Hippocampal formation (tissue), 2 donors: ENCODE measurements around the gene FAM185A.
"Not testable (repeated sequence)": the region's sequence is repeated elsewhere in the genome, so short reads cannot be mapped to it uniquely, and the experiment has no call there.

ENCODE experiments used
- DNase-seq, 2 donors: peaks; one replicate each; lab custom pipeline; 2025; lab: John Stamatoyannopoulos, UW

FAM185A gene

DNA sequence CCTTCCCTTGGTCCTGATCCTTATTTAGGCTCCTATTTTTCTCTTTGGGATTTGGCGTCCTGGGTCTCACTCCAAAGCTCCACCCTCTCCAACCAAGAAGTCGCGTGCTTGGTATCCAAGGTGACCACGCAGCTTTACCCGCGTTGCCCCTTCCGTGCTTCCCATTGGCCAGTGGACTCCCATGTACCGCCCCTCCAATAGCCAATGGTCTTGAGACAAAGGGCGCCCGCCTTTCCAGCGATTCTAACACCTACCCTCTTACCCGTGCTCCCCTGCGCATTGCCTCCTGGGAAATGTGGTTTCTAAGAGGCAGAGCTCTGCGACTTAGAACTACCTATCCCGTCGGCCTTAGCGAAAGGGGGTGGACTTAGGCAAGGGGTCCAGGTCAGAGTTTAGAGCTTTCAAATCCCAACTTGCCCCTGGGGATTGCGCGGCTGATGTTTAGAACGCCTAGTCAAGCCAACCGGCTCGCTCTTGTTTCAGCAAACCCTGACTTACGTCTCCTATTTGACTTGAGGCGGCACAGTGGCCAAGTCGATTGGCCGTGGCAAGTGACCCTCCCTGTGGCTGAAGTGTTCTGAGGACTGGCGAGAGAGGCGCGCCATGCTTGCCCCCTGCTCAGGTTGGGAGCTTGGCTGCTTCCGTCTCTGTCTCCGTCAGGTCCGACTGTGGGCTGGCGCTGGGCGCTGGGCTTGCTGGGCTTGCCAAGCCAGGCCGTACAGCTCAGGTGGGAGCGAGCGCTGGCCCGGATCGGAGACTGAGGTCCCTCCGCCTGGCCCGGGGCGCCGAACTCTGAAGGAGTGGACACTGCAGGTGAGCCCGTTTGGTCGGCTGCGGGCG lies at the start of gene FAM185A:
Gene FAM185A (plus strand): TSS at position 395 of the 840 bp plus-strand sequence. CDS start 209 bp downstream, at position 604.
- DNase-seq: peak; percentile 98 to 100

DNA sequence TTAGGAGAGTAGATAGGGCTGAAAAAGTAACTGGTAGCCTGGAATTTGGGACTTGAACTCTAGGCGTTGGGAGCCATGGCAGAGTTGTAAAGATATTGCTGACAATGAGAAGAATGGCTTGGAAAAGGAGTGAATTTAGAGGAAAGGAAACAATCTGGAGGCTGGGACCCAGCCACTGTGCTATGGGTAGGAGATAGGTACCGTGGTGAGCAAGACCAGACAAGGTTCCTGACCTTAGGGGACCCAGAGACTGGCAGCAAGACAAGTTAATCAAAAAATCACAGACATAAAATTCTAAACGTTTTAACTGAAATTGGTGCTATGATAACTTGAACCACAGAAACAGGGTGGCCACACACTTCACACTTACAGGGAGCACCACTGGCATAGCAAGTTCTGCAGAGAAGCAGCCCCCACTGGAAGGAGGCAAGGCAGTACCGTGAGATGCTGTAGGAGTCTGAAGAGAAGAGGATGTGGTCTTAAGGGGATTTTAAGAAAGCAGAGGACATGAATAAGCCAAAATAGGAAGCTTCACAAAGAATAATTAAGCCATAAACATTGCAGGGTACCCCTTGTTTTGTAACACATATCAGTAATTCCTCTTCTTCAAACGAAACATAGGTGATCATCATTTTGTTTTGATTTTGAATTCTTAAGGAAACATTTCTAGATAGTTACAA lies 35.6 kb upstream of the FAM185A start:
- not testable (repeated sequence) for DNase-seq

DNA sequence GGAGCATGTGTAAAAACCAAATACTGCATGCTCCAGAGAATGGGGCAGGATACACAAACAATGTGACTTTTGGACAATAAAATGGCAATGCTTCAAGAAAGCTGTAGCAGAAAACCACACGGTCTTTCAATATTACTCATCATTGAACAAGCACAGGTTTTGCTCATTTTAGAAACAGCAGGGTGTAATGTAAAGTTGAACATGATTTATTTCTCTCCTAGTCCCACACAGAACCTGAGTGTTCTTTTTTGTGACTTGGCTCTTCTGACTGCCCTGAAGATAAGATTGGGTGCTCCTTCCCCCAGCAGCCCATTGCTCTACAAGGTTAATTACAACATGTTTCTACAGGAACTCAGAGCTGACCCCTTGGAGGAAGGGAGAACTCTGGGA lies 35.1 kb upstream of the FAM185A start:
- DNase-seq: not testable (repeated sequence)

DNA sequence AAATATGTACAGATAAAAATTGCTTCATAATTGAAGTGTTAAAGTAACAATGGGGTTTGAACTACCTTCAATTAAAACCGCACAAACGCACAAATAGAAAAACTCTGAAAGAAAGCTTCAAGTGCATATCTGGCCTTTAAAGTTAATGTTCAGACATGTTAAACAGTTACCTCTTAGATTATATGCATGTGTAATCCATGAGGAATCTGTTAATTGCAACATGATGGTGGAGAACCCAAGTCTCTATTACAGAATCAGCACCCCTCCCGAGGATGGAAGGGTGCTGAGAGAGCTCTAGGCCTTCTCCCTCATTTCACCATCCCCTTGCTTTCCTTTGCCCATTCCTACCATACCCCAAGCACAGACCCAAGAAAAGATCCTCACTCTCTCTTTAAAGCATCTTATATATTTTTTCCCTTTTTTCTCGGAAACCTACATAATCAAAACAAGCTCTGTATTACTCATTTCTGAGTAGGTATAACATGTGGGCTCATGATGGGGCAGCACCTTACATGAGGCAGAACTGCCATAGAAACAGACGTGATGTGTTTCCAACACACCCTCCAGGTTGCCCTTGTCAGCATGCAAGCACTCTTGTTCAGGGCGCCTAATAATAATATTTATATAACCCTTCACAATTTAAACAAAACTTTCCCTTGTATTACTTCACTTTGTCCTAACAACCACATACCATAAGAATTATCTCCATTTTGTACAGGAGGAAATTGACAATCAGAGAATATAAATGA lies 33.9 kb upstream of the FAM185A start:
- not testable (repeated sequence) for DNase-seq

DNA sequence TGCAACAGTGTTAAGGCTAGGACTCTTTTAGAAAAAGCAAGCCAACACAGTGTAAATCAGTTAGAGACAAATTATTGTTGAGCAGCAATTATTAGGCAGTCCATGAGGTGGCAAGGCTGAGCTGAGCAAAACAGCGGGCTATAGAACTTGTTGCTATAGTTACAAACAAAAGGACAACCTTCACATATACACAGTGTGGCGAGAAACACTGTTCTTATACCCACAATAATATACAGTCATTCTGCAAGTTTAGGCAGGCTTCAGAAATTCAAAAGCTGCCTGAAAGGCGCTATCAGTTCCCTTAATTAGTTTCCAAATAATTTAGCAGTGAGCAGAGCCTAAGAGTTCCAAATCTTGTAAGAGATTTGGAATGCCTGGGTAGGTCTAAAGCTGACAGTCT lies 33.1 kb upstream of the FAM185A start:
- DNase-seq: not testable (repeated sequence)

DNA sequence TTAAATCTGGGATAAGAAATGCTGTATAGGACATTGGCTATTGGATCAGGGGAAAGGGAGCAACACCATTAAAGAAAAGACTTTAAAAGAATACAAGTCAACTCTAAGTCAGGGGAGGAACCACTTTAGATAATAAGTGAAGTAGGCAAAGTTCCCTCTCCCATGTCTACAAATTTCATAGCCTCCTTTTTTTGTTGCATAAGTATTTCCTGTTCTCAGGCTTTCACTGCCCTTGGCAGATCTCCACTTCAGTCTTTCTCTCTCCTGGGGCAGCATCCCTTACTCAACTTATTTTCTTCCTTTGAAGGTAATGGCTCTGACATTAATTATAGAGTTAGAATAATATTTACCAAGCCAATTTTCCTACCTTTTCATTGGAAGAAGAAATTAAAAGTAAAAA lies 30.3 kb upstream of the FAM185A start:
- not testable (repeated sequence) for DNase-seq

GRCh38 chr7:102726170-102726569 lies 22.6 kb upstream of the FAM185A start:
- DNase-seq: not testable (repeated sequence)

DNA sequence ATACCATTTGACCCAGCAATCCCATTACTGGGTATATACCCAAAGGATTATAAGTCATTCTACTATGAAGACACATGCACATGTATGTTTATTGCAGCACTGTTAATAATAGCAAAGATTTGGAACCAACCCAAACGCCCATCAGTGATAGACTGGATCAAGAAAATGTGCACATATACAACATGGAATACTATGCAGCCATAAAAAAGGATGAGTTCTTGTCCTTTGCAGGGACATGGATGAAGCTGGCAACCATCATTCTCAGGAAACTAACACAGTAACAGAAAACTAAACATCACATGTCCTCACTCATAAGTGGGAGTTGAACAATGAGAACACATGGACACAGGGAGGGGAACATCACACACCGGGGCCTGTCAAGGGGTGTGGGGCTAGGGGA lies 19.1 kb upstream of the FAM185A start:
- DNase-seq: not testable (repeated sequence)

- not testable (repeated sequence) for DNase-seq
These were observed 18.4 kb upstream of the FAM185A start for GRCh38 chr7:102730431-102730830.

DNA sequence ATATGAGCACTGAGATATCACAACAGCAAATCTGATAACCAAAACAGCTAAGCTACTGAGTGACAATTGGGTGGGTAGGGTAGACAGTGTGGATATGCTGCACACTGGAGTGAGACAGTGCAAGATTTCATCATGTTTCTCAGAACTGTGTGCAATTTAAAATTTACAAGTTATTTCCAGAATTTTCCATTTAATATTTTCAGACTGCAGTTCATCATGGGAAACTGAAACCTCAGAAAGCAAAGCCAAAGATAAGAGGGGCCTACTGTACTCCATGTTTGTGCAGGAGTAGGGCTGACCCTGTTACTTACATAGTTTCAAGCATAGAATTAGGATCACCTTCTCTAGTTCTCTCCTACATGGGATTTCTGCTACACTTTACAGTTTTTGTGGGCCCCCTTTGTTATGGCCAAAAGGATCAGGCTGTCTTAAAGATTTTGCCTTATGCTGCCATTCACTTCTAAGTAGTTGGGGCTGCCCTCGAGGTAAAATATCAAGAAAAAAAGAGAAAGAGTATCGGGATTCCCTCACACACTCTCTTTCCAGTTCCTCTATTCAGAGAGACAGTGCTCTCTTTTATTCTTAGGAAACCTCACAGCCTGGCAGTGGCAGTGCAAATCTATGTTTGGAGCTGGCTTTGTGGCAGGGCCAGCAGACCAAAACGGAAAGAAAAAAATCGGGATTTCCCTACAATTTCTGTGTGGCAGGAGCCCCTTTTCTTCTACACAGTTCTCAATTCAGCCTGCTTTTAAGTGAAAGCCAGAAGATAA lies 6.6 kb upstream of the FAM185A start:
- DNase-seq: peak in 1 of 2 donors; percentile 14

GRCh38 chr7:102743861-102744260 lies 4.9 kb upstream of the FAM185A start:
- not testable (repeated sequence) for DNase-seq

DNA sequence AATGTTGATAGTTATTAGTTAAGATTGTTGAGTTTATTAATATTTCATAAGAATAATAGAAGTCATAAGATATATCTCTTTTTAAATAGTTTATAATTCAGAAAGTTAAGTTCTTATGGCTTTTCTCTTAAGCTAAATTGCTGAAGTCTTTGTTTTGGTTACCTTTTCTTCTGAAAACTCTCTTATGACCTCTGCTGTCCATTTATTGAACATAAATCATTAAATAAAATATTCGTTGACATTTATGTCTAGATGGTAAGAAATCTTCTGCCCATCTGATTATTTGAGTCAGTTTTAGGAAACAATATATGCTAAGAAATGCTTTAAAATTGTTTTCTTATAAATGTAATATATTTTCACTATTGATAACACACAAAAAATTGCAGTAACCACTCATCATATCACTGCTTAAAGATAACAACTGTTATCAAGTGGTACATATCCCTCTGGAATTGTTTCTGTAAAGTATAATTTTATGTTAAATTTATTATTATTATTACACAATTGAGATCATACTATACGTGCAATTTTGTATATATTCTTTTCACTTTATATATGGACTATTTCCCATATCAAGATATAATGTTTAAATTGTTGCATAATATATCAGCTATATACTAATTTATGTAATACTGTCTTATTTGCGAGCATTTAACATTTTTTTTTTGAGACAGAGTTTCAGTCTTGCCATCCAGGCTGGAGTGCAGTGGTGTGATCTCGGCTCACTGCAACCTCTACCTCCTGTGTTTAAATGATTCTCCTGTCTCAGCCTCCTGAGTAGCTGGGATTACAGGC lies 3.1 kb upstream of the FAM185A start:
- DNase-seq: not testable (repeated sequence)

- not testable (repeated sequence) for DNase-seq
These were observed 617 bp downstream of the FAM185A start for GRCh38 chr7:102749445-102749786.

DNA sequence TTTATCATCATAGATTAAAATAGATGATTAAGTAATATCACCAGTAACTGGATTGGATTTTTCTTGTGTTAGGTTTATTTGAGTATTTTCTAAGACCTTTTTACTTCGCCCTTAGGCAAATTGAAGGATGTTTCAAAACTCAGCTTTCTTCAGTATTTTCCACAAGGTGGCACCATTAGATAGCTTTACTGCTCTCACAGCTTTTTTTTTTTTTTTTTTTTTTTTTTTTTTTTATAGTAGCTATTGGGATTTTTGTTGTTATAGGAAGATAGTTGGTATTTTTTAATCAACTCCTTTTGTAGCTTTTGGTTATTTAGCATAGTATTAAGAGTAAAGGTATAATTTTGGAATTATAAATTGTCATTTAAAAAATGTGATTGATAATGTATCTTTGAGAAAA lies 9.4 kb downstream of the FAM185A start:
- DNase-seq: not testable (repeated sequence)

- not testable (repeated sequence) for DNase-seq
These were observed 11.1 kb downstream of the FAM185A start for GRCh38 chr7:102759934-102760333.

- not testable (repeated sequence) for DNase-seq
These were observed 12.4 kb downstream of the FAM185A start for GRCh38 chr7:102761234-102761633.

GRCh38 chr7:102763295-102763905 lies 14.6 kb downstream of the FAM185A start:
- not testable (repeated sequence) for DNase-seq

DNA sequence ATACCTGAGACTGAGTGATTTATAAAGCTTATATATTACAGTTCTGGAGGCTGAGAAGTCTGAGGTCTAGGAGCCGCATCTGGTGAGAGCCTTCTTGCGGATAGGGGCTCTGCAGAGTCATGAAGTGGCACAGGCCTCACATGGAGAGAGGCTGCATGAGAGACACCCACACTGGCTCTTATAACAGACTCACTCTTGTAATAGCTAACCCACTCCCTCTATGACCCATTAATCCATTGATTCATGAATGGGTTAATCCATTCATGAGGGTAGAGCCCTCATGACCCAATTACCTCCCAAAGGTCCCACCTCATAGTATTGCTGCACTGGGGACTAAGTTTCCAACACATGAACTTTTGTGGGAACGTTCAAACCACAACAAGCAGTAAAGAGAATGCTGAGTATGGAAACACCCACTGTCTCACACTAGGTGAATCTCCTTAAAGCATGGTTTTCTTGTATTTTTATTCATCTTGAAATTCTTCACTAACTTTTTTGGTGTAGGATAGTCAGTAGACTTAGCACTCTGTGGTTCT lies 20.9 kb downstream of the FAM185A start:
- DNase-seq: not testable (repeated sequence)

DNA sequence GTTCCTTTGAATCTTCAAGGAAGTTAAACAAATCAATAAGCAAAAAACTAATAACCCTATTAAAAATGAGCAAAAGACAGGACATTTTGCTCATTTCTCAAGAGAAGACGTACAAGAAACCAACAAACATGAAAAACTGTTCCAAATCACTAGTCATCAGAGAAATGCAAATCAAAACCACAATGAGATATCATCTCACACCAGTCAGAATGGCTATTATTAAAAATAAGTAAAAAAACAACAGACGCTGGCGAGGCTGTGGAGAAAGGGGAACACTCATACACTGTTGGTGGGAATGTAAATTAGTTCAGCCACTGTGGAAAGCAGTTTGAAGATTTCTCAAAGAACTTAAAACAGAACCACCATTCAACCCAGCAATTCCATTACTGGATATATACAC lies 21.7 kb downstream of the FAM185A start:
- DNase-seq: not testable (repeated sequence)

DNA sequence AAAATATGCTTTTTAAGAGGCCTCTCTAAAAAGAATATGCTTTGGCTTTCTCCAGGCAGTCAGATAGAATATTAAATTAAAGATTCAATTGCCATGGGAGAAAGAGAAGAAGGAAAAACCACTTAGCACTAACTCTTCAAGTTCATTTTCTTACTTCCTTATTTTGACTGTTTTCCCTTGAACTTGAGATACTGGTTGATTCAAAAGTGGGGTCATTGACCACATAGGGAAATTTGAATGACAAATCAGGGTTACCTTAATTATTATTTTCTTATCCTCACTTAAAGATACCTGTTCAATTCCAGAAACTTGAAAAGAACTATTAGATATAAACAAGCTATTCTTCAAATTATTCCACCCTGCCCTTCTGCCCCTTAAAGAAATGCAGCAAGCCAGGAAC lies 27.4 kb downstream of the FAM185A start:
- DNase-seq: not testable (repeated sequence)
